ENCODE data around the gene TXK.
A peak's percentile ranks its signal among the peaks of the same experiment; 100 is the strongest.
"Not testable (repeated sequence)": the region's sequence is repeated elsewhere in the genome, so short reads cannot be mapped to it uniquely, and the experiment has no call there.

TXK gene

DNA sequence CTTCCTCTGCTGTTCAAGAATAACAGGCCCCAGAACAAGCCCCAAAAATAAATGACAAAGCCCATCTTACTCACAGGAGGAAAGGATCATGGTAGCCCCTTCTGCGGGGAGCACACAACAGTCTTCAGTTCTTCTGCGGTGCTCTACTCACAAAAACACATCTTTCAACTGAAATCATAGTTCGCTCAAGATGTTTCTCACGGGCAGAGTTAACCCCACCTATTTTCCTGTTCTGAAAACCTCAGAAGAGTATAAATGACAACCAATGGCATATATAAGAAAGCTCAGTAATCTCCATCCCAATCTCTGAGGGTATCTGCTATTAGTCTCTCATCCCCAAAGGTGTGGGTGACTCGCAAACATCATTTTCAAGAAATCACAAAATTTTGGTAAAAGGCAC lies at the start of gene TXK:
TSS of gene TXK (minus strand) at position 170 of the 400 bp plus-strand sequence. CDS start at position 90, 80 bp downstream.
- peak; percentile 49 for DNase-seq

DNA sequence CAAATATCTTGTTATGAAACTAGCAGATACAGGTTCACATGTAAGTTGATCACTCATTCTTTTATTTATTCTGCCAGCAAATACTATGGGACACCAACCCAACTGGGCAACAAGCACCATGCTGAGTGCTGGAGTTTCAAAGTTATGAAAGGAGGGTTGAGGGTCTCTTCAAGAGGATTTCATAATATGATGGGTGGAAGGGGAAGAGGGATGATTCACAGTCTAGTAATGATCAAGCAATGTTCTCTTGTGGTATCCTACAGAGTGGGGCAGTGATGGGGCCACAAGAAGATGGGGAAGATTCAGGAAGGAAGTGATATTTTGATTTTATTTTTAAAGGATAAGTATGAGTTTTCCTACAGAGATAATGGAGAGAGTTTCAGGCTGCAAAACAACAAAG lies 46.2 kb upstream of the TXK start:
- no peak for DNase-seq

DNA sequence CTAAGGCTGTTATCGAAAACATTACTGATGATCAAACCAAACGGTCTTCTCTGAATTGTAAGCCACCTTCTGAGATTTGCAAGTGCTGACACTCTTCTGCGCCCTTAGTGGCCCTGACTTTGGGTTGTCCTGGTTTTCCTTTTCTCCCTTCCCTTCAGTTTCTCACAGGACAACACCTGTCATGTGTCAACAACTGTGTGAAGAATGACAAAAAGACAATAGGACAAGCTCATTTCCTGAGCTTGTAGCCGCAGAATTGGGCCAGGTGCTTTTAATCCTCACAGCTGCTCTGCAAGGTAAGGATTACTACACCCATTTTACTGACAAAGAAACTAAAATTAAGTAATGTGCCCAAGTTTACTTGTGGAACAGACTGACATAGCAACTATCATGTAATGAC lies 44.9 kb upstream of the TXK start:
- no peak for DNase-seq

DNA sequence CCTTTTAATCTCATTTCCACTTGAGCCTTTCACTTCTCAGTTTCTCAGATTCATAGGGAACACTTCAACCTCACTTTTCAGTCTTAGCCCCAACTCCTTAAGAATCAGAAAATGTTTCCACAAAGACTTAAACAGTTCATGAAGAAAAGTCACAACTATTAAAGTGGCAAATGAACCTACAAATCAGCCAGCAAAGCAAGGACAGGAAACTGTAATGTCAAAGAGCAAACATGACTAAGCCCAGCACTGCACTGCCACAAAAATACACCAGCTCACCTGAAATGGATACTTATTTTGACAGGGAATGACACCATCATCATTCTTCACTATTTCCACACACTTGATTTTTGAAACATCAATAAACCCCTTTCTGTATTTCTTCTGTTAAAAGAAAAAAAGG lies 41.8 kb upstream of the TXK start:
- no peak for DNase-seq

DNA sequence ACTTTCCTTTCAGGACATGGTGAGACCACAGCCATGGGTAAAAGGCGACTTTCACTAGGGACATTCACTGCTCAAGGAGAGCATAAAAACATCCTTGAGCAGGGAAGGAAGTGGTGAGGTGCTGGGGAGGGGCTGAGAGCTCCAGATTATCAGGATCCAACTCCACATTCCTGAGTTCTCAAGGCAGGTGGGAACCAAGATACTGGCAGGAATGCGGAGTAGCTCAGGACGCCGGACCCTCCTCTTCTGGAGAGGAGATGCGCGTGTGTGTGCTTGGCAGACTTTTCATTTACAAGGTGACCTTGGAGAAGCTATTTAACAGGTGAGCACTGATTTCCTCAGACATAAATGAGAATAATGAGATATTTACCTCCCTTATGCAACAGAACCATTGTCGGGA lies 41.3 kb upstream of the TXK start:
- DNase-seq, result no peak

DNA sequence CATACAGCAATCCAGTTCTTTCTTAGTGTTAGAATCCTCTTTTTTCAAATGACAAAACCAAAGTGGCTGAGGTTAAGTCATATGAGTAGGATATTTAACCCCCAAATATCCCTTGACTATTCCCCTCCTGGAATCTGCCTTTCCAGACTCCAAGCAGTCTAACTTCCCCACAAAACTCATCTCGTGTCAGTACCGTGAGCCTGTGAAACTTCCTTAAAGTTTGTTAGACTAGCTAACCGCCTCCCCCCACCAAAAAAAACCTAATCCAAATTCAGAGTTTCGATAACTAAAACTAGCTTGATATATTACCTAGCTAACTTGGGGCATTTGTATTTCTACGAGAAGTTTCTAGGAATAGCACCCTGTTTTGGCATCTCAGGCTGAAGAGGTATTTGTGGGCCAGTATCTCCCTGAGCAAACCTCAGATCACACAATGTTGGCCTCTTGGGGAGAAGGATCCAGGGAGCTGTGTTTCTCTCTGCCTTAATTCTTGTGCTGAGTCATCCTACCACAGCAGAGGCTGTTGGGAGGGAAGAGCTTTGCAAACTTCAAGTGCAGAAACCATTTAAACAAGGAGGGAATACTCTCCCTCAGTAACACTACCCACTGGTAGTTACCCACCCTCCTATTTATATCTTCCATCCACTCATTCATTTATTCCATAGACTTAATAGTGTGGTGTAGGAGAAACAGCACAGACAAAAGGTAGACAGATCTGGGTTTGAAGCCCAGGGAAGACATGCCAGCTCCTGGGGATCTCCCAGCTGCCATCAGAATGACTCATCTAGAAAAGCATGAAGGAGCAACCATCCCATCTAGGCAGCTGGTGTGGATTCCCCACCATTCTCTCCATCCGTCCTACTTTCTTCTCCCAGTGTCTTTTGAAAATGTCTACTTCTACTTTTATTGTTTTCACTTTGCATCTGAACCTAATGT lies 39.3 kb upstream of the TXK start:
- DNase-seq, result no peak

DNA sequence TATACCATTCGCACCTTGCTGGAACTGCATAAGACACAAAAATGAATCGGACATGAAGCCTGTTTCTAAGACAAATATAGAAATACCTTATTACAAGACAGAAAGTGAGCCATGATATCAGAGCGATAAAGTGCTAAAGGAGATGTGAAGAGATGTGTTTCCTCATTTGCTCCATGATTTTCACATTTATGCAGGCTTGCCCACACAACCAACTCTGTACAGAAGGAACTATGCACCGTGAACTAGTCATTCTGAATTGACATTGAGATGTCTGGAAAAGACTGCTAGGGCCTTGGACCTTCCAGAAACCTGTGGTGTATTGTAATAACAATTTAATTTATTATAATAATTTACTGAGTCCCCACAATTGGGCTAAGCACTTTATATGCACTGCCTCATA lies 38.6 kb upstream of the TXK start:
- DNase-seq, result no peak

DNA sequence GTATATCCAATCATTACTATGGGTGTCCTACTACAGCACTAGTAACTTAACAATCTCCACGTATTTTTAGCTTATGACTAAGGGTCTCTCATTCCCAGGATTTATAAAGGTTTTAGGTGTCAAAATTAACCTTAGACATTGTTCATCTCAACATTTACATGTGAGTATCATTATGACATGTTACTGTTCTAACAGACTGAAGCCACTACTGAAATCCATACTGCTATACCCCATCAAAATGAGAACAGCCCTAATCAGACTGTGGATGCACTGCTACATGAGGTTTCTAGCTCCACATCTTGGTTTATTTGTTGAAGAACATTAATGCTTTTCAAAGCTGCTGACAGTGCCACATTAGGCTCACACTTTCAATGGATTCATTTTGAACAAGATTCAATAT lies 35.6 kb upstream of the TXK start:
- DNase-seq, result no peak

DNA sequence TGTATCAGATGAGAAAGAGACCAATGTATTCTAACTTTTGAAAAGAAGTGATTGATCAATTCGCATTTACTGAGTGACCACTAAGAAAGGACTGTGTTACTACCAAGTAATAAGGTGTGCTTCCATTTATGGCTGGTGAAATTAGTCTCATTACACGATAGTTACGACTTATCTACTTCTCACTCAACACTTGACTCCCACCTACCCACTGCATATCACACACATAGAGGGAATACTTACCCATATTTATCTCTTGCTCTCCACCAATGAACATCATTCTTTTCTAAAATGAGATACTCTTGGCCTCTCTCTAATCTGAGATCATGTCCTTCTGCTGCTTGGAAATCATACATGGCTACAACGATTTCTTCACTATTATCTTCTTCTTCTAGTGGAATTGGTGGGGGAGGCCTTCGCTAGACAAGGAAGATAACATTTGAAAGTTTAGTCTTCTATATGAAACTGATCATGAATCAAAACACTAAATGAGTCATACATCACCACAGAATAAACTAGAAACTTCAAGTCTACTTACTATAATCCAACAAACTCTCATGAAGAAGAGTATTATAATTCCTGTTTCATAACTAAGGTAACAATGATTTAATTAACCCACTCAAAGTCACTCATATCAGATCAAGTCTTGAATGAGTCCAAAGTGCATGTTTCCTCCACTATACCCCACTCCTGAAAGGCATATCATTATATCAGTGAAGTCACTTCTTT lies 33.7 kb upstream of the TXK start:
- DNase-seq, result no peak

DNA sequence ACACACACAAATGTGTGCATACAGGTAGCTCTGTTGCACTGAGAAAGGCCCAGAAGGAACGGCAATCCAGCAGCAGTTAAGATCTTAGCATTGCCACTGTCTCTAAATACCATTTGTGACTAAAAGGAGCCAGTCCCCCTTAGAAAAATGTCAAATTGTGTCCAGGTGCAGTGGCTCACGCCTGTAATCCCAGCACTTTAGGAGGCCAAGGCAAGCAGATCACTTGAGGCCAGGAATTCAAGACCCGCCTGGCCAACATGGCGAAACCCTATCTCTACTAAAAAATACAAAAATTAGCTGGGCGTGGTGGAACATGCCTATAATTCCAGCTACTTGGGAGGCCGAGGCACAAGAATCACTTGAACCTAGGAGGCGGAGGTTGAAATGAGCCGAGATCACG lies 30.5 kb upstream of the TXK start:
- DNase-seq, result not testable (repeated sequence)

DNA sequence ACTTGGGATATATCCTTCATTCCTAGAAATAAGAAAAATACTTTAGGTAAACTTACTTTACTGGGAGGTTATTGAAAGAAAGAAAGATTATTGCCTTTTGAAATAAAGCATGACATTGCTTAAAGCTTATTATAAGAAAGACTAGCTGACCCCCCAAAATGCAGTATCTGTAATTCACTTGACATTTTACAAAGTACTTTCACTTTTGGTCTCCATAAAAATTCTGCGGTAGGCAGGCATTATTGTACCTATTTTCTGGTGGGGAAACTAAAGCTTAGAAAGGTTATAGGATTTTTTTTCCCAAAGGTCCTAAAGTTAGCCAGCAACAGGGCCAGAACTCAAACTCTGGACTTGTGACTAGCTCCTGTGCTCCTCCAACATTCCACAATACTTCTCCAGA lies 29.7 kb upstream of the TXK start:
- no peak for DNase-seq

DNA sequence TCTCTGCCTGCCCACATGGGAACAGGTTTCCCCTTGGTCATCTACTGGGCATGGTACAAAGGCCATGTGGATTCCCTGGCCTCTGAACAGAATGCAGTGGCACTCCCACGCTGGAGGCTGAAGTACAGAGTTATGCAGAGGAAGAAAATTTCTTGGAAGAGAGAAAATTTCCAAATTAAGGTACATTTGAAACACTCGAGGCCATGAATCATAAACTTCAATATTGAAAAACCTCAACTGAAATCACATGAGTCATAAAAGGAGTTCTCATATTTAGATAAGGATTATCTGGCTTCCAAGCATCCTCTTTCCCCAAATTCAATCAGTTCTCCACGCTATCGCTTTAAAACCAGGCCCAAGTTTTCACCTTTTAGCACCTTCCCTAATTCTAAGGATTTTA lies 28.1 kb upstream of the TXK start:
- DNase-seq, result no peak

DNA sequence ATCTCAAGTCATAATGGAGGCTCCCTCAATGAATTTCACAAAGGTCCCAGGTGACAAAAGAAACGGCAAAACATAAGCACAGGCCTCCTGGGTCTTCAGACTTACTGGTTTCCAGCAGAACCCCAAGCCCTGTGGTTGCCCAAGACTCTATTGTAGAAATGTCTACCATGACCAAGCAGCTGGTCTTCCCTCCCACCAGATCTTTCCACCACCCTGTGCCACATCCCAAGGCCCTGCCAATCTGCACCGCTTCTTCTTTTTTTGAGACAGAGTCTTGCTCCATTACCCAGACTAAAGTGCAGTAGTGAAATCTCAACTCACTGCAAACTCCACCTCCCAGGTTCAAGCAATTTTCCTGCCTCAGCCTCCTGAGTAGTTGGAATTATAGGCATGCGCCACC lies 23.2 kb upstream of the TXK start:
- no peak for DNase-seq

DNA sequence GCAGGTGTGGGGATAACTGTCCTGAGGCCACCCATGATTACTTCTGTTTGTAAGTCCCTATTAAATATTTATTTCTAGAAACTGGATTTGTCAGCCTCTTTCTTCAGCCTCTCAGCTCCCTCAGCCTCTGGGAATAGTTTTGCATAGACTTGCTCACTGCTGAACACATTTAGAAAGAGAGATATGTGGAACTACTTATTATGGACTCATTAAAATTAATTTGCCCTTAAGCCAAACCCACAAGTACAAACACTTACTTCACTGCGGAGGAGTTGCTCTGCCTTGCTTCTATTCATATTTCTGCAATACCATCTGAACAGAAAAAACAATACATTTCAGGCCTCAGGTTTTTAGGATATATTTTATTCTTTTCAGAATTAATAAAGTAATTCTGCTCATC lies 22.4 kb upstream of the TXK start:
- DNase-seq, result no peak

DNA sequence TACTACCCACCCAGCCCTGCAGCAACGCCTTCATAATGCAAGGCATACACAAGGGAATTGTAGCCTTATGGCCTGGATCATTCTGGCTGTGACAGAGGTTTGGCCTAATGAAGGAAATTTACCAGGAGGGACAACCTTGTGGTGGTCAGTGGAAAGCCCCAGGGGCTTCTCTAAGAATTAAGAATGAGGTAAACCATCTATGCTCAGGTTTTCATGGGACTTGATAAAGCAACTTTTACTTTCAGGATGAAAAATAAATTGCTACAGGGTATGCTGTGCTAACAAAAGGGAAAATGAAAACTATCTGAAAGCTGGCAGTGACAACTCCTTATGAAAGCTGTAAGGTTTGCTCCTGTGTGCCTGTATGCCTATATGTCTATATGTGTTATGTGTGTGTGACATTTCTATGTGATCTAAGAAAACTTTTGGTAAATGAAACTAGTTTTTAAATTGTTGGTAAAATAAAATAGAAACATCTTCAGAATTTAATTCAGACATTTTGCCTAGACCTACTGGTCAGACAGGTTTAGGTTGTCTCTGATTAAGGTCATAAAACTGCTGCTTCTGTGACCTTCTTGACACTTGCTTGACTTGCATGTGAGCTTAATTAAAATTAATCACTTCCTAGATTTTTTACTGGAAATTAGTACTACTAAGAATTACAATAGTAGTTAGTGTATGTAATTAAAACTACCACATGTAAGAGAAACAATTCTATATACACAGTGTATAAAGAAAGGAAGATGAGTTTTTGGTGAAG lies 19.9 kb upstream of the TXK start:
- DNase-seq, result no peak

DNA sequence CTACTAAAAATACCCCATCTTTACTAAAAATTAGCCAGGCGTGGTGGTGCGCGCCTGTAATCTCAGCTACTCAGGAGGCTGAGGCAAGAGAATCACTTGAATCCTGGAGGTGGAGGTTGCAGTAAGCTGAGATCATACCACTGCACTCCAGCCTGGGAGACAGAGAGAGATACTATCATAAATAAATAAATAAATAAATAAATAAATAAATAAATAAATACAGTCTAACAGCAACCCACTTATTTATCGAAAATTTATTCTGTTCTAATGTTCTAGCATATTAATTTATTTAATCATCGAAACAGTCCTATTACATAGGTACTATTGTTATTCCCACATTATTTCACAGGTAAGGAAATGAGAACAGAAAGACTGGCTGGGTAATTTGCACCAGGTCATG lies 18.2 kb upstream of the TXK start:
- no peak for DNase-seq

DNA sequence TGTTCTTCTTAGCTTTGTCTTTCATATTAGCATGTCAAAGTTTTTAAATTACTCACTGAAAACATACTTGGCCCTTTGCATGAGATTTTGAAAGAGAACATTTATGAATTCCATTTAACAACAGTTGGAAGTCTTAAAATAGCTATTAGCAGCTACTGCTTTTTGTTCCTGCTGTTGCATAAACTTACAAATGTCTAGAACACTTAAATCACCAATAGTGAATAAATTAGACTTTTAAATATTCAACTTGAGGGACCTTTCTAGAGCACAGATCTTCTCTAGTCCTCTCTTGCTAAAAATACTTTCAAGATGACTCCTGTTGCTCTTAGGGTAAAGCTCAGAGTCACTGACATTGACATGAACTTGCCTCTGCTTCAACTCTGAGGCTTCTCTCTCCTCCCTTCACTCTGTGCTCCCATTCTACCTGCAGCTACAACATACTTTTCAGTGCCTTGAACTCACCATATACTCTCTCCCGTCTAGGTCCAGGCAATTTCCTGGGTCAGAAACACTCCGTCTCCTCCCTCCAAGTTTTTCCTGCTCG lies 15.8 kb upstream of the TXK start:
- DNase-seq, result no peak

DNA sequence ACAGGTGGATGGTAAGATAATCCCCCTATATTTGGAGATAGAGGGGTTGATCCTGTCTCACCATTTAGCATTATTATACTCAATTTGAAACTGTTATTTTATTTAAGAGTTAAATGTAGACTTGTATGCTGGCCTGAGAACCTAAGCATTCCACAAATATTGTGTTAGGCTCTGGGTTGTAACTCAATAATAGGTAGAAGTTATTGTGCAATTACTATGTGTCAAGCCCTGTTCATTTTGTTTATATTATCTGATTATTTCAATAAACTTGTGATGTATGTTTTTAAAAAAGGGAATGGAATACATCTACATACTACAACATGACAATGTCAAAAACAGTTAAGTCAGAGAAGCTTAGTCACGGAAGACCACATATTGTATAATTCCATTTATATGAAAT lies 13.6 kb upstream of the TXK start:
- DNase-seq, result no peak

DNA sequence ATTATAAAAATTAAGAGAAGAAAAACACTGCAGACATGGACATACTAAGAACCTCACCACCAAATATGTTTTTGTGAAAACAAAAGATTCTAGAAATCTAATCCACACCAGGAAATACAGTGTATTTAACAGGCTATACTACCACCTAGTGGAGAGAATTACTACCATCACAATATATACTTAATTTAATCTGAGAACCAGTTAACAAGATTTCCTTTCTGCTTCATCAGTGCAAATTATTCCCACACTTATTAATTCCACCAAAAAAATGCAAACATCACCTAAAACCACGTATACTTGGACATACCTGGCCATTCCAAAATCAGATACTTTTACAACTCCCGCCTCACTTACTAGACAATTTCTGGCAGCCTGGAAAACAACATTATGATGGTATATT lies 7.0 kb upstream of the TXK start:
- peak; percentile 72 for DNase-seq

DNA sequence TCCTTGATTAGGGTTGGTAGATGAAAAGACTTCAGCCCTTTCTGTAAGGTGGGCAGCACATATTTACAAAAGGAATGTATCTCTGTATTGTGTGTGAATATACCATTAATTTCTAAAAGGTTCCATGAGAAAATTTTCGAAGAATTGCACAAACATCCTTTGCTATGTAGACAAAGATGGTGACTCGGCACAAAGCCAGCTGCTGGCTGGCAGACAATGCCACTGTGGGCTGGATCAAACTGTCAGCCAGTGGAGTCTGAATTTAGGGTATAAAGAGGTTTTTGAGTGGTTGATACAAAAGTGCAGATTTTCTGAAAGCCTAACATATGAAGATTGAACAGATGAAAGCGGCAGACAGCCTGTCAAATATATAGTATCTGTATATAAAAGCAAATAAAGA lies 5.6 kb upstream of the TXK start:
- DNase-seq, result peak; percentile 25

DNA sequence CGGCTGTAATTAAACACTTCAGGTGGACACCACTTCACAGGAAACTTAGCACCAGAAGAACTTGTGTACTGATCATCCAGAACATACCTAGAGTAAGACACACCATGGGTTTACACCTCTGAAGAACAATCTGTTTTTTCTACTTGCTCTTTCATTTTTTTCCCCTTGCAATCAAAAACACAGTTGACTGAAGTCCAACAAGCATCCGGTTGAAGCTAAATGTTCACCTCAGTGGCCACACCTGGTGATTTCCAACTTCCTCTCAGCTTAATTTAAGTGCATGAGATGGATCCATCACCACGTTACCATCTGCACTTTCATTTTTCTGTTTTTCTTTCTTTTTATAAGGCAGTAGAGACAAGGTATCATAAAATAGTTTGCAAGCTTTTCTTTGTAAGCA lies 4.9 kb upstream of the TXK start:
- peak; percentile 77 for DNase-seq

DNA sequence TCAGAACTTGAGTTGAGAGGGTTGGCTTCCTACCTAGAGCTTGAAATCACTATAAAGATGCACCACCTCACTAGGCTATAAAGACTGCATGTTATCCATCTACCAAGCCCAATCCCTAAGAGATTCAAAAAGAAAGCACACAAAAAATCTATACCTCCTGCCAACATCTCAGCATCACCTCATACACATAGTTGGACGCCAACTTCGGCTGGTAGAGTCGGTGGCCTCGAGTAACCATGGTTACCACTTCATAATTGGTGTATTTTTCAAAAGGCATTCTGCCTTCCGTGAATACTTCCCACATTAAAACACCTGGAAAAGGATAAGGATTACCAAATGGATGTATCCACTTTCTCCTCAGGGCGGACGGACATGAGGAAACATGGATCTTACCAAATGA lies 4.5 kb upstream of the TXK start:
- no peak for DNase-seq

DNA sequence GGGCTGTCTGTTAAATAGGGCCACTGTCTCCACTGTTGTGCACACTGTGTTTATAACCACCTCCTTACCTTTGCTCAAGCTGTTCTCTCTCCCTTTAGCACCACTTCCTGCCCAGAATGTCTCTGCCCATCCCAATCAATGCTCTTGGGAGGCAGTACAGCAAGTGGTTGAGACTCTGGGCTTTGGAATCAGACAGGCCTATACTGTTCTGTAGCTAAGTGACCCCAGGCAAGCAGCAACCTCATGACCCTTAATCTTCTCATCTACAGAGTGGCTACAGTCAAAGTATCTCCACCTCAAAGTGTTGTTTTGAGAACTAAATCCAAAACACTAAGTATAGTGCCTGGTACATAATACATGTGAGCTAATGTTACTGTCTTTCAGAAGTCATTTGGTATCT lies 3.8 kb upstream of the TXK start:
- peak; percentile 33 for DNase-seq
